NCI-H1694 treated with DMSO at 0.1 percent for 48 hours (cell line): Measurements from ENCODE around the gene MACROD2.

Experiments used
- DNase-seq: peaks from one replicate; lab custom pipeline; 2025; lab: John Stamatoyannopoulos, UW

MACROD2 gene

GRCh38 chr20:15814911-15815310 is 1819.6 kb downstream of the MACROD2 start:
- DNase-seq, result no peak

- no peak for DNase-seq
Measured at GRCh38 chr20:15817351-15817750, 1822.0 kb downstream of the MACROD2 start.

- DNase-seq, result no peak
Measured at GRCh38 chr20:15818651-15819071, 1823.3 kb downstream of the MACROD2 start.

GRCh38 chr20:15823718-15824117 is 1828.4 kb downstream of the MACROD2 start:
- no peak for DNase-seq

- no peak for DNase-seq
Measured at GRCh38 chr20:15827628-15828027, 1832.3 kb downstream of the MACROD2 start.

GRCh38 chr20:15831201-15831600 is 1835.9 kb downstream of the MACROD2 start:
- DNase-seq, result no peak

- DNase-seq, result no peak
Measured at GRCh38 chr20:15832512-15832911, 1837.2 kb downstream of the MACROD2 start.

GRCh38 chr20:15834857-15835256 is 1839.5 kb downstream of the MACROD2 start:
- DNase-seq, result no peak

GRCh38 chr20:15835811-15836210 is 1840.5 kb downstream of the MACROD2 start:
- DNase-seq, result no peak

GRCh38 chr20:15836634-15837033 is 1841.3 kb downstream of the MACROD2 start:
- no peak for DNase-seq

- DNase-seq, result no peak
Measured at GRCh38 chr20:15837563-15837962, 1842.2 kb downstream of the MACROD2 start.

GRCh38 chr20:15838466-15838865 is 1843.2 kb downstream of the MACROD2 start:
- no peak for DNase-seq

GRCh38 chr20:15840636-15841301 is 1845.5 kb downstream of the MACROD2 start:
- no peak for DNase-seq

- no peak for DNase-seq
Measured at GRCh38 chr20:15842872-15843271, 1847.6 kb downstream of the MACROD2 start.

GRCh38 chr20:15843777-15844176 is 1848.5 kb downstream of the MACROD2 start:
- no peak for DNase-seq

- no peak for DNase-seq
Measured at GRCh38 chr20:15847196-15847784, 1852.0 kb downstream of the MACROD2 start.

GRCh38 chr20:15848126-15848525 is 1852.8 kb downstream of the MACROD2 start:
- DNase-seq, result no peak

- no peak for DNase-seq
Measured at GRCh38 chr20:15848995-15849610, 1853.8 kb downstream of the MACROD2 start.

GRCh38 chr20:15851576-15852215 is 1856.4 kb downstream of the MACROD2 start:
- no peak for DNase-seq

- no peak for DNase-seq
Measured at GRCh38 chr20:15854911-15855310, 1859.6 kb downstream of the MACROD2 start.

- DNase-seq, result no peak
Measured at GRCh38 chr20:15857173-15857784, 1862.0 kb downstream of the MACROD2 start.

GRCh38 chr20:15859061-15859460 is 1863.7 kb downstream of the MACROD2 start:
- no peak for DNase-seq

GRCh38 chr20:15860850-15861249 is 1865.5 kb downstream of the MACROD2 start:
- no peak for DNase-seq
